RKO (cell line): ENCODE measurements around the gene JUNB.
"Not testable (repeated sequence)": the region's sequence is repeated elsewhere in the genome, so short reads cannot be mapped to it uniquely, and the experiment has no call there.

Experiments
- DNase-seq: peaks from one replicate; pipeline ENCODE4 v3.0.0-alpha.2; 2016; ENCODE audit warnings: low spot score

JUNB gene

DNA sequence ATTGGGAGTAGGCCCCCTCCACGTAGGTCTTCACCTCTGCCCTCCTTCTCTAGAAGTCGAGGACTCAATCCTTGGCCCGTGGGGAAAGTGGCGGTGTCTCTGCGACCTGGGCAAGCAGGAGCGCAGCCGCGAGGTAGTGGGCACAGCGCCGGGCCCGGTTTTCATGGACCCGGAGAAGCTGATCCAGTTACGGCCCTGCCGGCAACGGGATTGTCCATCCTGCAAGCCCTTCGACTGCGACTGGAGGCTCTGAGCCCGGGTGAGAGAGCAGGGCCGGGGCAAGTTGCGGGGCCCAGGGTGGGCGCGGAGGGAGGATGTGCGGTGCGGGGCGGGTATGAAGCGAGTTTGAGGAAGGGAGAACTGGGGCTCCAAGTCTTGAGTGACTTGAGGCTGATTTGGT, 12.8 kb downstream of the JUNB start:
- DNase-seq: no peak

DNA sequence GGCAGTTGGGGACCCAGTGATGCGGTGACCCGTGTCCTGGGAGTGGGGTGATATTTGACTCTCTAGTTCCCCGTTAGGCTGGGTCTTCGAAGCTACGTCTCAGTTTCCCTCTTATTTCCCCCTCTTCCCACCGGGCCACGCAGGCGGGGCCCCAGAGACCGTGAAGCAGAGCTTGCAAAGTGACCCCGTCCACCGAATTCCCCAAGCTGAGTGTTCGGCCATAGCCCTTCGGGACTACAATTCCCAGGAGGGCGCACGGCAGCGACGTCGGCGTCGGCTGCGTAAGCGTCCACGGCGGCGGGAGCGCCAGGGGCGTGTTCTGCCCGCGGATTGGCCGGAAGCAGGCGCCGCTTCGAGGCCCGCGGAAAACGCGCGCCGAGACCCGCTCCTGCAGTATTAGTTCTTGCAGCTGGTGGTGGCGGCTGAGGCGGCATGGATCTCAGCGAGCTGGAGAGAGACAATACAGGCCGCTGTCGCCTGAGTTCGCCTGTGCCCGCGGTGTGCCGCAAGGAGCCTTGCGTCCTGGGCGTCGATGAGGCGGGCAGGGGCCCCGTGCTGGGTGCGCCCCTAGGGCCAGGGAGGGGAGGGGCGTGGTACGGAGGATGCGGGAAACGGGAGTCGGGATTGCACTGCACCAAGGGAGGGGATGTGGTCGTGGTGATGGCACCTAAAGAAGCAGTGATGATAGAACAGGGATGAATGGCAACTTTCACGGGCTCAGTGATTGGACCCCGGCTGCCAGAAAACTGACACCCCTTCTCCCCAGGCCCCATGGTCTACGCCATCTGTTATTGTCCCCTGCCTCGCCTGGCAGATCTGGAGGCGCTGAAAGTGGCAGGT, 15.2 kb downstream of the JUNB start, which contains the start of gene RNASEH2A:
TSS of gene RNASEH2A (plus strand) at position 343 of the 840 bp plus-strand sequence. CDS start at position 433, 90 bp downstream.
- peak; percentile 92 for DNase-seq

DNA sequence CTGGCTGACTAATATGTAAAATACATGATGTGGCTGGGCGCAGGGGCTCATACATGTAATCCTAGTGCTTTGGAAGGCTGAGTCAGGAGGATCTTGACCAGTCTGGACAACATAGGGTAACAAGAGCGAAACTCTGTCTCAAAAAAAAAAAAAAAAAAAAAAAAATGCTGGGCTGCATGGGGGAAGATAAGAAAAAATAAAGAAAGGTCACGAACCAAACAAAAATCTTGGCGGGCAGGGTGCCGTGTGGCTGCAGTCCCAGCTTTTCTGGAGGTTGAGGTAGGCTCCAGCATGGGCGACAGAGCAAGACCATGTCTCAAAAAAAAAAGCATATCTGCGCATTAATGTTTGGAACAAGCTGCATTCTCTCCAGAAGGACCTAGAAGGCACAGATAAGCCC, 23.8 kb downstream of the JUNB start:
- DNase-seq: no peak

DNA sequence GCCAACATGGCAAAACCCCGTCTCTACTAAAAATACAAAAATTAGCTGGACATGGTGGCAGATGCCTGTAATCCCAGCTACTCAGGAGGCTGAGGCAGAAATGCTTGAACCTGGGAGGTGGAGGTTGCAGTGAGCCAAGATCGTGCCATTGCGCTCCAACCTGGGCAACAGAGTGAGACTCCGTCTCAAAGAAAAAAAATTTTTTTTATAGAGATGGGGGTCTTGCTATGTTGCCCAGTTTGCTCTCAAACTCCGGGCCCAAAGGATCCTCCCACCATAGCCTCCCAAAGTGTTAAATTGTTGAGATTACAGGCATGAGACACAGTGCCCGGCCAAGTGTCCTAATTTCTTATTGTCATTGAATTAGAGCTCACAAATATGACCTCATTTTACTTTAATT, 25.9 kb downstream of the JUNB start:
- not testable (repeated sequence) for DNase-seq

DNA sequence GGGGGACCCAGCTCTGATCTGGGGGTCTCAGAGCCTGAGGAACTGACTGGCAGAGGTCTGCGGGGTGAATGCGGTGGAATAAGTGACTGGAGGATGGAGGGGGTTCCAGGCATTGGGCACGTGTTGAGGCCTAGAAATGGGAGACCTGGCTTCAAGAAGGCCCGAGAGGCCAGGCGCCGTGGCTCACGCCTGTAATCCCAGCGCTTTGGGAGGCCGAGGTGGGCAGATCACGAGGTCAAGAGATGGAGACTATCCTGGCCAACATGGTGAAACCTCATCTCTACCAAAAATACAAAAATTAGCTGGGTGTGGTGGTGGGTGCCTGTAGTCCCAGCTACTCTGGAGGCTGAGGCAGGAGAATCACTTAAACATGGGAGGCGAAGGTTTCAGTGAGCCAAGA, 26.5 kb downstream of the JUNB start:
- DNase-seq: not testable (repeated sequence)

DNA sequence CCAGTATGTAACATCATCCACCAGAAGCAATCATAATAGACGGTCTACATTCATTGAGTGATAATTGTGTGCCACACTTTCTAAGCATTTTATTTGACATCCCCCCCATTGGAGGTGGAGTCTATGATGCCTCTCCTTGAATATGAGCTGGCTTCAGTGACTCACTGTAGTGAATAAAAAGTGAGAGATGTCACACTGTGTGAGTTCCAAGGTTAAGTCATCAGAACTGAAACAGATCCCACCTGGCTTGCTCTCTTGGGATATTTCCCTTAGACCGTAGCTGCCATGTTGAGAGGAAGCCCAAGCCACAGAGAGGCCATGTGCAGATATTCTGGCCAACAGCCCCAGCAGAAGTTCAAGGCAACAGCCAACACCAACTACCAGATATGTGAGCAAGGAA, 30.5 kb downstream of the JUNB start:
- DNase-seq: peak; percentile 81

DNA sequence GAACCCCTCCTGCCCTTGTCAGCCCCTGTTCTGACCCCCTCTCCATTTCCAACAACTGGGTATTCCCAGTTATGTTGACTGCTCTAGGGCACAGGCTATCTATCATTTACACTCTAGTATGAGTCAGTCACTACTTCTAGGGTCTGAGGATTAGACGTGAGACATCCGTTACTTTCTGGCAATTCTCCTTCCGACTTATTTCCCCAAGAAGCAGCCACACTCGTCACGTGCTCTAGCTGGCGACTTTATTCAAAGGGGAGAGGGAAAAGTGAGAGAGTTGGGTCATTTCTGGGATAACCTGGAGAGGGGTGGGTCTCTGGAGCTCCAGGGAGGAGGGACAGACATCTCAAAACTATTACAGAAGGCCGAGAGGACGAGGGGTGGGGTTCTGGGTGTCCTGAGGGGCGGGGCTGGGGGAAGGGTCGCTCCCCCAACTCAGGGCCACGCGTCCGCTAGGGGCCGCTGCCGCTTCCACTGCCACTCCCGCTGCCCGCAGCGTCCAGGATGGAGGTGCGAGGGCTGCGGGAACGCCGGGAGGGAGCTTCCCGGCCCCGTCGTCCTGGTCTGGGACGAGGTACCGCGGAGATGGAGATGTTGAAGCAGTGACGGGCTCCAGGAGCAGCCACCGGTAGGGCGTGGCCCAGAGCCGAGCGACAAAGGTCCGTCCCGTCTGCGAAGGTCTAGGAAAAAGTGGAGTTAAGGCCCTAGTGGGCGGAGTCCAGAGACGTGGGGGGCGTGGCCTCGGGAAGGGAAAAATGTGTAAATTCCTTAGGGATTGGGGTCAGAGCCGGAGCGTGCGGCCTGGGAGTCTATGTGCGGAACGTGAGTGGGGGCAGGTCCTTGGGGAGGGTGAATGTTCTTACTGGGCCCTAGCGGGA, 34.2 kb downstream of the JUNB start:
- DNase-seq: no peak

DNA sequence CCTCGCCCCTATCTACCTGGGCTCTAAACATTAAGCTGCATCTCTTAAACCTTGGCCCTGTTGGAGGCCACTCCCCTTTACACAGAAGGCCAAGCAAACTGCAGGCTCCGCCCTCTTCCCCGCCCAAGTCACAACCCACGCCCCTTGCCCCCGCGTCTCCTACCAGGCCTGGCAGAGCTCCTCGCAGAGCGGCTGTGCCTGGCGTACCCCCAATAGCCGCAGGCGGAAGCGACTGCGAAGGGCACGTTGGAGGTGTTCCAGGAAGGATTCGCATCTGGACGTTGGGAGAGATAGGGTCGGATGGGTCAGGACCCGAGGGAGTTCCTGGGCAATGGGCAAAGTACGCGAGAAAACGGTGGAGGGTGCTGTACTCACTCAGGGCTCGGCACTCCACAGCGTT, 37.2 kb downstream of the JUNB start:
- DNase-seq: no peak

DNA sequence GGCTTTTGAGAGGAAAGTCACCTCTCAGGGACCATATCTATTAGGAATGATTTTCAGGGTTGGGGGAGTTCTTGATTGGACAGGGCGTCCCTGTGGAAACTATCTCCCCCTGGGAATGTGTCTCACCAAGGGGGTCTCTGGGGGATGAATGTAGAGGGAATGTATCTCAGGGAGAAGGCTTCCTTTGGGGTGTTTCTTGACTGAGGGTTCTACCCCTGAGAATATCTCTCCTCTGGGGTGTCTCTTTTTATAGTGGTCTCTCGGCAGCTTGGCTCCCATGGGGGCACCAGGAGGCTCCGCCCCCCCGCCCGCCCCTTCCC, 42.1 kb downstream of the JUNB start:
- DNase-seq: no peak

DNA sequence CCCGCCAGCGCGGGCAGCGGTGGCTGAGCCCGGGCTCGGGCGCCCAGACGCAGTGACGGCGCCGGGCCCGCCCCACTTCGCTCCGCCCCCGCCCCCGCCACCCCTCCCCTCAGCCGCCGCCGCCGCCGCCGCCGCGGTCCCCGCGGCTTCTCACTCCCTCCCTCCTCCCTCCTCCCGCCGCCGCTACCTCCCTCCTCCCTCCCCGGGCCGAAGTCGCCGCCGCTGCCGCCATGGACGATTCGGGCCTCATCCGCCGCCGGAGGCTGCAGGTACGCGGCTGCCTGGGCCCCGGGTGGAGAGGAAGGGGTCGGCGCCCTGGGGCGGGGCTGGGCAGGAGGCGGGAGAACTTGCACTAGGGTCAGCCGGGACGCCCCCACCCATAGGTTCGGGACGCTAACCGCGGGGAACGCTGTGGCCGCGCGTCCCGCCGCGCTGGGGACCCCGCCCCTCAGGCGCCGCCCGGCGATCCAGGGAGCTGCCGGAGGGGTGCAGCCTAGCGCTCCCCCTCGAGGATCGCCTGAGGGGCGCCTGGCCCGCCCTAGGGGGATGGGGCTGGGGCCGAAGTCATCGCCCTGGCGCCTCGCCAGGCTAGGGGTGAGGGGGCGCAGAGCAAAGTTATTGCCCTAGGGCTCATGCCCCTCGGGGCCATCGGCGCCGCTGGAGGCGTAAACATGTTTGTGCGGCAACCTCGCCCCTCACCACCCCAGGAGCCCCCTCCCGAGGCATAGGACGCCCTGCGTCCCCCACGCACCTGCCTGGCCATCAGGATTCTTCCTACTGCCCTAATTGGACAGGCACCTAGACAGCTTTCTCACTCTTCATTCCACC, 42.7 kb downstream of the JUNB start:
- DNase-seq: peak; percentile 53

DNA sequence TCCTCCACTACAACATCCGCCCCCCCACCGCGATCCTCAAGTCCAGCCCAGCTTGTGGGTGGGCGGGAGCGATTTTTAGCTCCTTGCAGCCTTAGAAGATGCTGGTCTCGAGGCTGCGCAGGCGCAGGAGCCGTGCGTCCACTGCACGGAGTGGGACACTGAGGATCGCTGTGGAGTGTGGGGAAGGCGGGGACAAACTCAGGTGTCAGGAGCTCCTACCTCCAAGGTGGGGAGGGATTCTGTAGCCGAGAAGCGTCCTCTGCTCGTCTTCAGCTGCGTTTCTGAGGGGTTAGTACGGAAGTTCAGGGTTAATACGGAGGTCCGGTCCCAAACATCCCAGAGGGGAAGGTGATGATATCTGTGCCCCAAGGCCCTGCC, 43.3 kb downstream of the JUNB start, which contains the start of gene RTBDN:
TSS of gene RTBDN (minus strand) at position 14 of the 378 bp plus-strand sequence. CDS start 4,600 bp downstream, outside the sequence.
- DNase-seq: no peak

DNA sequence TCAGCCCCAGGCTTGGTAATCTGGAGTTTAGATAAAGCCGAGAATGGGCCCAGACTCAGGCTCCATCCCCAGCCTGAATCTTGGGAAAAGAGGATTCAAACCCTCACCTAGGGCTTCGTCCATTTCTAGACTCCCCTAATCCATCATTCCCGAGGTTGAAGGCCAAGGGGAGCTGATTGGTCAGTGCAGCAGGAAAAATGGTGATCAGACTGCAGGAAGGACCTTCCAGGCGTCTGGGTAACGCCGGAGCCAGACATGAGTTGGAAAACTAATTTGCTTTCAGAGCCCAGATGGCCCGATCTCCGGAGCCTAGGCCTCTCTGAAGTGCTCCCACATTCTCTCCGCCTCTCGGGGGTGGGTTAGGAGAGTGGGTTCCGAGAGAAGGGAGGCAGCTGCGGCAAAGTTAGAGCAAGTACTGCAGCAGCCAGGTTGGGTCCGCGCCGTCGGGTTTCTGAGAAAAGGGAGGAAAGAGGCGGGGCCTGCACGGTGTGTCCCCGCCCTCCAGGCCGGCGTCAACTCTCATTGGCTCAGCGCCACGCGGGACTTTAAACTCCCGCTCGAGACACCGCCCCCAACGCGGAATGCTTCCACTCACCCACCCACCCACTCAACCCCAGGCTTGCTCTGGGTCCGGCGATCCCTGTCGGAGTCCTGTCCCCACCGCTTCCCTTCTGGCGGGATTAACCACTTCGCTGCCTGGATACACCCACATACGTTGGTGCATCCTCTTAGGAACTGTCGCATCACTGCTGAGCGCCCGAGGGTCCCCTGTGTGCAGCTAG, 43.9 kb downstream of the JUNB start:
- no peak for DNase-seq

DNA sequence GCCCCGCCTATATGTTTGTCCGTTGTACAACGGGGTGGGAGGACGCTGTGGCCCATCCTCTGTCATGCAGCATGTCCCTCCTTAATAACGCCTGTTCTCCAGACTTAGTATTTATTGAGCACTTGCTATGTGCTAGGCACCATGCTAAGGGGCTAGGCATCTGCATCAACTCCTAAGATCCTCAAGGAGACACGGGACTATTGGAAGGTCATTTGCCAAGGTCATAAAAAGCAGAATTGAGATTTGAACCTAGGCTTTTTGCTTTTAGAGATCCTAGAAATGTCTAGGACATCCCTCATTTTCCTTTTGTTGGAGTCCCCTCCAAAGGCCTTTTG, 45.2 kb downstream of the JUNB start:
- no peak for DNase-seq

DNA sequence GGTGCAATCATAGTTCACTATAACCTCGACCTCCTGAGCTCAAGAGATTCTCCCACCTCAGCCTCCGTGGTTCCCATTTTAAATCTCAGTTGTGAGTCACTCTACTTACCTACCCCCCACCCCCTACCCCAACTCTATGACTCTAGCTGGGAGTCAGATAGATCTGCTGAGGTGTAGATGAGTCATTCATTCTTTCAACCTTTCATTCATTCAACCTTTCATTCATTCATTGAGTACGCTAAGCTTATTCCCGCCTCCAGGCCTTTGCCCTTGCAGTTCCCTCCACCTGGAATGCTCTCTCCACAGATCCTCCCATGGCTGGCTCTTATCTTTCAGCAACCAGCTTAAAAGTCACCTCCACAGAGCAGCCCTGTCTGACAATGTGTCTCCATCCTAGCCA, 45.9 kb downstream of the JUNB start:
- peak; percentile 60 for DNase-seq

DNA sequence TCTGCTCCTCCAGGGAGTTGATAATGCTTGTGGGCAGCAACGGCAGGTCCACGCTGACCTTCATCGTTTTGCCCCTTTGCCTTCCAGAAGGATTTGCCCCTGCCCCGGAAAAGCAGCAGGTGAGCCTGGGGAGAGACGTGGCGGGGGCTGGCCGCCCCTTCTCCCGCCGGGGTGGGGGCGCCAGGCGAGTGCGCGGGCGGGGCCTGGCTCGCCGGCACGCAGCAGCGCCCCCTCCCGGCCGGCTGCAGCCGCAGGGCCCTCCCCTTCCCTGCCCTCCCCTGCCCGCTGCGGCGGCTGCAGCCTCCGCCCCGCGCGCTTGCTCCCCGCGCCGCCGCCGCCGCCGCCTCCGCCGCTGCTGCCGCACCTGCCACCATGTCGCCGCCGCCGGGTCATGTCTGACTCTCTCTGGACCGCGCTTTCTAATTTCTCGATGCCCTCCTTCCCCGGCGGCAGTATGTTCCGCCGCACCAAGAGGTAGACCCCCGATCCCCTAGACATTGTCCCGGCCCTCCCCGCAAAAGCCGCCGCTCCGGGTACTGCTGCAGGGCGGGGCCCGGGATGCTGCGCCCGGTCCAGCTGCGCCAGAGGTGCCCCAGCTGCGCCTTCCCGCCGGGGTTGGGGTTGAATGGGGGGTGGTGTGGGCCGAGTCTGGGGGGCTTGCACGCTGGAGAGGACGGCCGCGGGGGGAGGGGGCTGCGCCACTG, 47.0 kb downstream of the JUNB start, which contains the start of gene MAST1:
TSS of gene MAST1 (plus strand) at position 334 of the 704 bp plus-strand sequence. CDS start at position 392, 58 bp downstream.
- DNase-seq: peak; percentile 49

DNA sequence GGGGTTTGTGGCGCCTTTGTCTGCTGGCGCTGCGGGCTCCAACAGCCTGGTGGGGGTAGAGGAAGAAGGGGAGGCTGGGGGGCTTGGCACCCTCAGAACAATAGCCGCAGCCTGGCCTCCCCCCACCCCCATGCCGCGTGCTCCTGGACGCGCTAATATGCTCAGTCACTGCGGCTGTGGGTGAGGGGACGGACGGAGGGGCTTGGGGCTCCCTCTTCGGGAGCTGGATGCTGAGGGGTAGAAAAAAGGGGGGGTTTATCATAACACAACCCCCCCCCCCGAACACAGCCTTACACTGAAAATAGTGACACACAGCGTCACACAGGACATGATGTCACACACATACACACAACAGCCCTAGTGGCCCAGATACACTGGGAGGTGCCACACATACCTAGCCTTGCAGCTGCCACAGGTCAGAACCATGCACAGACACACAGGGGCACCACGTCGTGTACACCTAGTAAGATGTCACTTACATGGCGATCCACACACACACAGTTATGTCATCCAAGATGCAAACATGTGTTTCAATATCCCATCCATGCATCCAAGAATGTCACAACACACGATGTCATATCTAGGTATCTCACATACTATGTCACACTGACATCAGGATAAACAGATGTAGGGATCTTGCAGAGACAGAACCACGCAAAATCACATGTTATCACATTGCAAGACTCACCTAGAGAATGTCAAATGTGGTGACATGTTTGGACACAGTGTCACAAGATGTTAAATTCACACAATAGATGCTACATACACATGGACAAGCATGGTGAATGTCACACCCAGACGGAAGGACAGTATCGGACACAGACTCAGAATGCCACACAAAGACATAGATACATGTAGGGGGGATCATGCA, 47.8 kb downstream of the JUNB start:
- no peak for DNase-seq

DNA sequence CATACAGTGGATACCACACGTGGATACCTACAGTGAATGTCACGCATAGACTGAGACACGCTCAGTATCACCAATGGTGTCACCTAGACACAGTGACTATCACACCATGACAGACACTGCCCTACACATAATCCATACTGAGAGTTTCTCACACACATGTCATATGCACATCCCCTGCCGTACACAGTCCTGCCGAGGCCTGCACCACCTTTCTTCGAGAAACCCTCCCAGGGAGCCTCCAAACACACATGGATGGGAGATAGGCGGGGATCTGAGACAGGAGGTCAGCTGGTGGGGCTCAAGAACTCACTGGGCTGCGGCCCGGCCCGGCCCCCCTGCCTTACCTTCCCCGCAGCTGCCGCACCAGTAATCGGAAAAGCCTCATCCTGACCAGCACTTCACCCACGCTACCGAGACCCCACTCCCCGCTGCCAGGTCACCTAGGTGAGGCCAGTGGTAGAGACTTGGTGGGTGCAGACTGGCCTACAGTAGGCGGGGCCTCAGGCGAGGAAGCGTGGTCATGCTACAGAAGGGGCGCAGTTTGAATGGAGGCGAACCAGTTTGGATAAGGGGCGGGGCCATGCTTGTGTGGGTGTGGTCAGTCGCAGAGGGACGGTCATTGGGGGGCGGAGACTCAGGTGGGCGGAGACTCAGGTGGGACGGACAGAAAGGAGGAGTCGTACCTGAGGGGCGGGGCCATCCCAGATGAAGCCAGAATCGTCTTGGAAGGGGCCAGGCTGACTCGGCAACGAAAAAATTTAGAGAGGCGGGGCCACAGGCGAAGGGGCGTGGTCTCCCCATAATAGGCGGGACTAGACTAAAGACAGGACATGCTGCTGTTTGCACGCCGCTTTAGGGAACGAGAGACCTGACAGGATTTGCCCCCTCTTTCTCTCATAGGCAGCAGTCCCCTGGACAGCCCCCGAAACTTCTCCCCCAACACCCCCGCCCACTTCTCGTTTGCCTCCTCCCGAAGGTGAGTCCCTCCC, 49.1 kb downstream of the JUNB start:
- peak; percentile 69 for DNase-seq

DNA sequence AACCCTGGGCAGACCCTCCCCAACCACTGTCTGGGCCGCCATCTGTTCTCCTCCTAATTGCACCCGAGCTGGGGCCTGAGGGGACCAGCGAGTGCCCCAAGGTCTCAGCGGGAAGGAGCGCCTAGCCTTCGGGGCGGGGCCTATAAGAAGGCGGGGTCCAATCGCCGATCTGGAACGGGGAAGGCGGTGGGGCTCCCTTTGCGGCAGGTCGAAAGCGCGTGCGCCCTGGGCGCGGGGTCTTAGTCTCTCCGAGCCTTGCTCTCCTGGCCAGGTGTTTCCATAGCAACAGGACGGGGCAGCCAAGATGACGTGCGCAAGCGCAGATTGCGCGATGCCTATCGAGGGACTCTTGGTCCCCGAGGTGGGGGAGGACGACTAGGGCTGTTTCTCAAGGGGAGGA, 49.8 kb downstream of the JUNB start:
- DNase-seq: no peak
